NB4 (cell line): ENCODE results near the gene PGA3.
"Not testable (repeated sequence)": the region's sequence is repeated elsewhere in the genome, so short reads cannot be mapped to it uniquely, and the experiment has no call there.

Experiments used
- DNase-seq: peaks from one replicate; pipeline ENCODE4 v3.0.0; 2010; ENCODE audit warnings: low read depth
- H3K4me3 ChIP-seq: one replicate; pipeline ENCODE4 v1.5.1; 2011; ENCODE audit warnings: mild to moderate bottlenecking, low read depth, low read length, moderate library complexity

Gene PGA3

DNA sequence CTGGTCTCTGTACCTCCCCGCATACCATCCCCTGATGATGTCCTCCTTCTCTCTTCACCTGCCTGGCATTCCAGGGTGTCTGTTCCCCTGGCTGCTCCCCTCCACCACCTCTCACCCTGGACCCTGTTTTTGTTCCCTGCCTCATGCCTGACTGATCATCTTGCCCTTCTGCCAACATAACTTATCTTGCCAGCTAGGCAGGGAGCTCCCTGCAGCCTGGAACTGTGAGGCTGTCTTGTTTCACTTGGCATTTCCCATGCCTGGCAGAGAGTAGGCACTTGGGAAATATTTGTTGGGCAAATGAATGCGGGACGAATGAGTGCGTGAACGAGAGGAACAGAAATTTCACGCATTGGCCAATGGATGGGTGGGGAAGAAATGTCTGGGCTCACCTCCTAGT lies 7.3 kb downstream of the PGA3 start:
- DNase-seq, H3K4me3 ChIP-seq: not testable (repeated sequence)

DNA sequence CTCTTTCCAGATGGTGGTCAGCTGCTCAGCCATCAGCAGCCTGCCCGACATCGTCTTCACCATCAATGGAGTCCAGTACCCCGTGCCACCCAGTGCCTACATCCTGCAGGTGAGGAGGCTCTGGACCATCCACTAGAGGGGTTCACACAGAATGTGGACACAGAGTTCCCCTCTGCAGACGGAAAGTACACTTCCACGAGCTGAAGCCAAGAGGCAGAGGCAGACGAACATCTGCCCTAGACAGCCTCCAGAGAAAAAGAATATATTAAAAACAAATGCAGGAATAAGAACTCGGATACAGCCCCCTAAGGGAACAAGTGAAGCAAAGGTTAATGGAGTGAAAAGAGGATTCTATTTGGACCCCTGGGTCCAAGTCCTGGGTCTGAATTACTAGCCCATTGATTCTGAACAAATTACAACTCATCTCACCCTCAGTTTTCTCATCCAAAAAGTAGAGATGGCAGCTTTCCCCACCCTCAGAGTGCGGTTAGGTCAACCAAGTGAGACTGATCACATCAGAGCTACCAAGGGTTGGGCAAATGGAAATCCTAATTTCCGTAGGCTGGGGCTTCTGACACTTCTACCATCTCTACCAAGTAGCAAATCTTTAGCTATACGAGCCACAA lies 8.1 kb downstream of the PGA3 start:
- not testable (repeated sequence) for H3K4me3 ChIP-seq

DNA sequence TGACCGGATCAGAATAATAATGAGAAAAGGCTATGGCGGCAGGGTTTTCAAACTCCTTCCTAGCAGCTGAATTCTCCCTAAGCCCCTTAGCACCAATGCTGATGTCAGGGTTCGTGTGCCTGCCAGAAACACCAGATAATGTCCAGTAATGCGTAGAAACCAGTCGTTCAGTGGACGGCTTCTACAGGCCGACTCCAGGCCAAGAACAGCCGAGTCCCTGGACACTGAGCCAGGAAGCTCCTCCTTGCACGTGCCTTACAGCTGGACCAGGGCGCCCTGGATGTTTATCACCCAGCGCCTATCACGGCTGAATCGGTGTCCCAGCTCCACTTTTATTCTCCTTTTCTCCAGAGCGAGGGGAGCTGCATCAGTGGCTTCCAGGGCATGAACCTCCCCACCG lies 8.9 kb downstream of the PGA3 start:
- H3K4me3 ChIP-seq, DNase-seq: not testable (repeated sequence)

More for the DNA sequence above, 8.1 kb downstream of the PGA3 start:
- not testable (repeated sequence) for DNase-seq

DNA sequence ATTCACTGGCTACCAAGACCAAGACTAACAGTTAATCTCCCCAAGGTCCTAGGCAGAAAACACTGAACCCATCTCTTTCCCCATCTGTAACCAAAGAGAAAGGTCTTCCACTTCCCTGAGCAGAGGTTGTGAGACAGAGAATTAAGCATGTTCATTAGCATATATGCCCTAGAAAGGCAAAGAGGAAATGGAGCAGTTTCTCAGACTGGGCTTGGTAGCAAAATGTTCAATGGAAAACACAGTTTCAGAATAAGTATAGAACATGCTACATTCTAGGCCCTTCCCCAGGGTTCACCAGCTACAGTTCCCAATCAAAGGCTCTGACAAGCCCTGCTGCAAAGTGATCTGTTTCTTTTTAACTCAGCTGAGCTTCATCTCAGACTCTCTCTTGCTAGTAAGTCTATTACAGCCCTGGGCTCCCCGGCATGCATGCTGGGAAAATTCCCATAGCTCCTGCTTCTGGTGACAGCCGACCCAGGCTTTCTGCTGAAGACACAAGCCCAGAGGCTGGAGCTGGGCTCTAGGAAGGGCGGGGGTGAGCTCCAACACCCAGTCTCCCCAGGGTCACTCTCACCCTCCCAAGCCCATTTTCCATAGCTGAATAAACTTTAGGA lies 10.5 kb downstream of the PGA3 start:
- not testable (repeated sequence) for H3K4me3 ChIP-seq, DNase-seq

DNA sequence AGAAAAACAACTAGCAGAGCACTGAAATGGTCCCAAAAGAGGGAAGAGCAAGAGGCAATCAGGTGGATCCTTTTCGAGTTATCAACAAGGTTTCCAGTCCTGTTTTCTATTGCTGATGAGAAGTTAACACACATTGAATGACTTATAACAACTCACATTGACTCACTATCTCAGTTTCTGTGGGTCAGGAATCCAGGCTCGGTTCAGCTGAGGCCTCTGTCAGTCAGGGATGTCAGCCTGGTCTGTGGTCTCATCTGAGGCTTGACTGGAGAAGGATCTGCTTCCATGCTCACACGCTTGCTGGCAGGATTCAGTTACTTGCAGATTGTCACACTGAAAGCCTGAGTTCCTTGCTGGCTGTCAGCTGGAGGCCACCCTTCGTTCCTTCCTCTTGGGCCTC lies 15.0 kb downstream of the PGA3 start:
- DNase-seq, H3K4me3 ChIP-seq: not testable (repeated sequence)

DNA sequence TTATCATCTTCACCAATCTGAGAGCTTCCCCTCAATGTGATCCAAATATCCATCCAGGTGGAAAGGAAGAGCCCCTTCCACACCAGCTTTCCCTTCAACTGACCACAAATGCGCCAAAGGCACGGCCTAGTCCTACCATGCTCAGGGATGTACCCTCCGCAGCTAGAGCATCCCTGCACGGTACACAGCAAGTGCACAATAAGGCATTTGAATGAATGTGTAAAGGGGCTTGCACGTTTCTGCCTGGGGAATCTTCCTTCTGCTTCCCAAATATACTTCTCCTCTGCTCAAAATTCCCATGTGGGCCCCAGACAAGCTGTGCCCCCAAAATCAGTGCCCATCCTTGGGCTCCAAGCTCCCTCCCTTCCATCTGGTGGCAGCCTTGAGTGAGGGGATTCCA lies 15.7 kb downstream of the PGA3 start:
- H3K4me3 ChIP-seq, DNase-seq: not testable (repeated sequence)

DNA sequence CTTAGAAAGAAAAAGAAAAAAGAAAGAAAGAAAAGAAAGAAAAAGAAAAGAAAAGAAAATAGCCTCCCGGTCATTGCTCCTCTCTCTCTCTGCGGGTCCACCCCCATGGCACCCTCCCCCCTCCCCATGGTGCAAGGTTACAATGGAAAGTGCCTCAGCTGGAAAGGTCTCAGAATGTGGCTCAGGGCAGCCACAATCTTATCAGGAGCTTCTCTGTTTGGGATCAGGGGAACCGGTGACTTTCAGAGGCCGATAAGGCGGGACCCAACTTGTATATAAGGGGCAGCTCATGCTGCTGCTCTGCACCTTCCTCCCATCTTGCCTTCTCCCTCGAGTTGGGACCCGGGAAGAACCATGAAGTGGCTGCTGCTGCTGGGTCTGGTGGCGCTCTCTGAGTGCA lies 18.7 kb downstream of the PGA3 start, which contains the start of gene PGA4:
TSS of gene PGA4 (plus strand) at position 301 of the 400 bp plus-strand sequence. CDS start at position 355, 54 bp downstream.
- DNase-seq, H3K4me3 ChIP-seq: not testable (repeated sequence)

DNA sequence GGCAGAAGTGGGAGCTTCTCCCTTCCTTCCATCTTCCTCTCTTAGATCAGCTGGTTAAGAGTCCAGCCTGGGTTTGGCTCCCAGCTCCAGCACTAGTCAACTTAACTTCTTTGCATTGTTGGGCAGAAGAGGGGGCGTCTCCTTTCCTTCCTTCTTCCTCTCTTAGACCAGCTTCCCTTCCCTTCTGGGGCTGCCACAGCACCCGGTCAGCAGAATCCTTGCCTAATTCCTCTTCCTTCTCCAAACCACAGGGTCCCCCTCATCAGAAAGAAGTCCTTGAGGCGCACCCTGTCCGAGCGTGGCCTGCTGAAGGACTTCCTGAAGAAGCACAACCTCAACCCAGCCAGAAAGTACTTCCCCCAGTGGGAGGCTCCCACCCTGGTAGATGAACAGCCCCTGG lies 19.4 kb downstream of the PGA3 start:
- not testable (repeated sequence) for DNase-seq, H3K4me3 ChIP-seq

DNA sequence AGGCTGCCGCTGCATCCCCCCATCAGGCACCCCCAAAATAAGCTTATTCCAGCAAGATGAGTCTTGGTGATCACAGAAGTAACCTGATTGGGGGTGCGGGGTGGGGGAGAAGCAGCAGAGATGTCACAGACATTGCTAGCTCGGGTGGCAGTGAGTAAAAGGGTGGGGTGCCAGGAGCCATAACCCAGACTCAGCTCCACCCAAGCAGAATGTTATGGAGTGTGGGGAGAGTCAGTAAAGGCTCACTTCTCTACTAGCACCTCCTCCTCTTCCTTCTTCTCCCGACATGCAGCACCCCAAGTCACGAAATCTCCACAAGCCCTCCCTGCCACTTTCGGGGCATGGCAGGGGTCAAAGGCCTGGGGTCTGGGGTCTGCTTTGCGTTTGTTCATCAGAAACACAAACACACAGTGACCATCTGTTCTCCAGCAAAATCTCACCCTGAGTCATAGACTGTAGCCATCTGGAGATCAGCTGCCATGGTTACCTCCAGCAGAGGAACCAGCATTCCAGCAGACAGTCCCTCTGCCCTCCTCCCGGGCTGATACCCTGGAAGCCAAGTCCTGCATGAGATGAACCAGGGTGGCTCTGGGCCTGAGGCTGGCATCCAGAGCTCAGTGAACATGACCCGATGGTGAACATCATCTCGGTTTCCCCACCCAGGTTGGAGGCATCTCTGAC lies 23.3 kb downstream of the PGA3 start:
- not testable (repeated sequence) for DNase-seq, H3K4me3 ChIP-seq

DNA sequence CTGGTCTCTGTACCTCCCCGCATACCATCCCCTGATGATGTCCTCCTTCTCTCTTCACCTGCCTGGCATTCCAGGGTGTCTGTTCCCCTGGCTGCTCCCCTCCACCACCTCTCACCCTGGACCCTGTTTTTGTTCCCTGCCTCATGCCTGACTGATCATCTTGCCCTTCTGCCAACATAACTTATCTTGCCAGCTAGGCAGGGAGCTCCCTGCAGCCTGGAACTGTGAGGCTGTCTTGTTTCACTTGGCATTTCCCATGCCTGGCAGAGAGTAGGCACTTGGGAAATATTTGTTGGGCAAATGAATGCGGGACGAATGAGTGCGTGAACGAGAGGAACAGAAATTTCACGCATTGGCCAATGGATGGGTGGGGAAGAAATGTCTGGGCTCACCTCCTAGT lies 26.1 kb downstream of the PGA3 start:
- H3K4me3 ChIP-seq = not testable (repeated sequence)

DNA sequence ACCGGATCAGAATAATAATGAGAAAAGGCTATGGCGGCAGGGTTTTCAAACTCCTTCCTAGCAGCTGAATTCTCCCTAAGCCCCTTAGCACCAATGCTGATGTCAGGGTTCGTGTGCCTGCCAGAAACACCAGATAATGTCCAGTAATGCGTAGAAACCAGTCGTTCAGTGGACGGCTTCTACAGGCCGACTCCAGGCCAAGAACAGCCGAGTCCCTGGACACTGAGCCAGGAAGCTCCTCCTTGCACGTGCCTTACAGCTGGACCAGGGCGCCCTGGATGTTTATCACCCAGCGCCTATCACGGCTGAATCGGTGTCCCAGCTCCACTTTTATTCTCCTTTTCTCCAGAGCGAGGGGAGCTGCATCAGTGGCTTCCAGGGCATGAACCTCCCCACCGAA lies 27.7 kb downstream of the PGA3 start:
- H3K4me3 ChIP-seq, DNase-seq: not testable (repeated sequence)

More for the DNA sequence above, 26.1 kb downstream of the PGA3 start:
- not testable (repeated sequence) for DNase-seq

DNA sequence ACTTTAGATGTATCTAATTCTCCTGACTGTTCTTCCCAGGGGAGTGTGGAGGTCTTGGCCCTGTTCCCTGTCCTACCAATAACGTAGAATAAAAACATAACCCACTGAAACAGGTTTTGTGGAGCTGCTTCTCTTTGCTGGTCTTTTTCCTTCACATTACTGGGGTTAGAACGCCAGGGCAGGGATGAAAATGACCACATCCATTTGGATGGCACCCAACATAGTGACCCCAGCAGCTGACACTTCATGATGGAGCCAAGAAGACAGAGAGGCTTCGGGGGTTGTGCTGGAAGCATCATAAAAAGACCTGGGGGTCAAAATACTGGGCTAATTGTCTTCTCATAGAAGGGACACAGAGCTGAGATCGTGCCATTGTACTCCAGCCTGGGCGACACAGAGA lies 28.3 kb downstream of the PGA3 start:
- not testable (repeated sequence) for DNase-seq

DNA sequence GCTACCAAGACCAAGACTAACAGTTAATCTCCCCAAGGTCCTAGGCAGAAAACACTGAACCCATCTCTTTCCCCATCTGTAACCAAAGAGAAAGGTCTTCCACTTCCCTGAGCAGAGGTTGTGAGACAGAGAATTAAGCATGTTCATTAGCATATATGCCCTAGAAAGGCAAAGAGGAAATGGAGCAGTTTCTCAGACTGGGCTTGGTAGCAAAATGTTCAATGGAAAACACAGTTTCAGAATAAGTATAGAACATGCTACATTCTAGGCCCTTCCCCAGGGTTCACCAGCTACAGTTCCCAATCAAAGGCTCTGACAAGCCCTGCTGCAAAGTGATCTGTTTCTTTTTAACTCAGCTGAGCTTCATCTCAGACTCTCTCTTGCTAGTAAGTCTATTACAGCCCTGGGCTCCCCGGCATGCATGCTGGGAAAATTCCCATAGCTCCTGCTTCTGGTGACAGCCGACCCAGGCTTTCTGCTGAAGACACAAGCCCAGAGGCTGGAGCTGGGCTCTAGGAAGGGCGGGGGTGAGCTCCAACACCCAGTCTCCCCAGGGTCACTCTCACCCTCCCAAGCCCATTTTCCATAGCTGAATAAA lies 29.3 kb downstream of the PGA3 start:
- DNase-seq = not testable (repeated sequence)

More for the DNA sequence above, 28.3 kb downstream of the PGA3 start:
- H3K4me3 ChIP-seq = not testable (repeated sequence)

DNA sequence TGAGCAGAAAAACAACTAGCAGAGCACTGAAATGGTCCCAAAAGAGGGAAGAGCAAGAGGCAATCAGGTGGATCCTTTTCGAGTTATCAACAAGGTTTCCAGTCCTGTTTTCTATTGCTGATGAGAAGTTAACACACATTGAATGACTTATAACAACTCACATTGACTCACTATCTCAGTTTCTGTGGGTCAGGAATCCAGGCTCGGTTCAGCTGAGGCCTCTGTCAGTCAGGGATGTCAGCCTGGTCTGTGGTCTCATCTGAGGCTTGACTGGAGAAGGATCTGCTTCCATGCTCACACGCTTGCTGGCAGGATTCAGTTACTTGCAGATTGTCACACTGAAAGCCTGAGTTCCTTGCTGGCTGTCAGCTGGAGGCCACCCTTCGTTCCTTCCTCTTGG lies 33.8 kb downstream of the PGA3 start:
- not testable (repeated sequence) for DNase-seq, H3K4me3 ChIP-seq

More for the DNA sequence above, 29.3 kb downstream of the PGA3 start:
- H3K4me3 ChIP-seq = not testable (repeated sequence)

DNA sequence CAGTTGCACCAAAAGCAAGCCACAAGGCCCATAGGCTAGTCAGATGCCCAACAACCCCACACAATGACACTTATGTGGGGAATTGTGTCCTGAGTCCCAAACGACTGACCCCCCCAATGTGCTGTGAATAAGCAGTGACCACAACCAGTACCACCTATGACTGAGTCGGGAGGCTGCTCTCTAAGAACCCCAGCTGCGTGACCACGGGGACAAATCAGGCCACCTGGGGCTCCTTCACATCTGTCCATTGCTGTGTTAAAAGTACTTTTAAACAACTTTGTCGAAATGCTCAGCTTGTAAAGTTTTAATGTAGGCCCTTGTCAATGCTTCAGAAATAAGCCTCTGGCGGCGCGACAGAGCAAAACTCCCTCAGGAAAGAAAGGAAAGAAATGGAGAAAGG lies 37.0 kb downstream of the PGA3 start:
- not testable (repeated sequence) for DNase-seq, H3K4me3 ChIP-seq

DNA sequence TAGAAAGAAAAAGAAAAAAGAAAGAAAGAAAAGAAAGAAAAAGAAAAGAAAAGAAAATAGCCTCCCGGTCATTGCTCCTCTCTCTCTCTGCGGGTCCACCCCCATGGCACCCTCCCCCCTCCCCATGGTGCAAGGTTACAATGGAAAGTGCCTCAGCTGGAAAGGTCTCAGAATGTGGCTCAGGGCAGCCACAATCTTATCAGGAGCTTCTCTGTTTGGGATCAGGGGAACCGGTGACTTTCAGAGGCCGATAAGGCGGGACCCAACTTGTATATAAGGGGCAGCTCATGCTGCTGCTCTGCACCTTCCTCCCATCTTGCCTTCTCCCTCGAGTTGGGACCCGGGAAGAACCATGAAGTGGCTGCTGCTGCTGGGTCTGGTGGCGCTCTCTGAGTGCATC lies 37.6 kb downstream of the PGA3 start, which contains the start of gene PGA5:
TSS of gene PGA5 (plus strand) at position 301 of the 400 bp plus-strand sequence. CDS start at position 353, 52 bp downstream.
- not testable (repeated sequence) for DNase-seq, H3K4me3 ChIP-seq

DNA sequence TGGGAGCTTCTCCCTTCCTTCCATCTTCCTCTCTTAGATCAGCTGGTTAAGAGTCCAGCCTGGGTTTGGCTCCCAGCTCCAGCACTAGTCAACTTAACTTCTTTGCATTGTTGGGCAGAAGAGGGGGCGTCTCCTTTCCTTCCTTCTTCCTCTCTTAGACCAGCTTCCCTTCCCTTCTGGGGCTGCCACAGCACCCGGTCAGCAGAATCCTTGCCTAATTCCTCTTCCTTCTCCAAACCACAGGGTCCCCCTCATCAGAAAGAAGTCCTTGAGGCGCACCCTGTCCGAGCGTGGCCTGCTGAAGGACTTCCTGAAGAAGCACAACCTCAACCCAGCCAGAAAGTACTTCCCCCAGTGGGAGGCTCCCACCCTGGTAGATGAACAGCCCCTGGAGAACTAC lies 38.2 kb downstream of the PGA3 start:
- not testable (repeated sequence) for DNase-seq, H3K4me3 ChIP-seq

DNA sequence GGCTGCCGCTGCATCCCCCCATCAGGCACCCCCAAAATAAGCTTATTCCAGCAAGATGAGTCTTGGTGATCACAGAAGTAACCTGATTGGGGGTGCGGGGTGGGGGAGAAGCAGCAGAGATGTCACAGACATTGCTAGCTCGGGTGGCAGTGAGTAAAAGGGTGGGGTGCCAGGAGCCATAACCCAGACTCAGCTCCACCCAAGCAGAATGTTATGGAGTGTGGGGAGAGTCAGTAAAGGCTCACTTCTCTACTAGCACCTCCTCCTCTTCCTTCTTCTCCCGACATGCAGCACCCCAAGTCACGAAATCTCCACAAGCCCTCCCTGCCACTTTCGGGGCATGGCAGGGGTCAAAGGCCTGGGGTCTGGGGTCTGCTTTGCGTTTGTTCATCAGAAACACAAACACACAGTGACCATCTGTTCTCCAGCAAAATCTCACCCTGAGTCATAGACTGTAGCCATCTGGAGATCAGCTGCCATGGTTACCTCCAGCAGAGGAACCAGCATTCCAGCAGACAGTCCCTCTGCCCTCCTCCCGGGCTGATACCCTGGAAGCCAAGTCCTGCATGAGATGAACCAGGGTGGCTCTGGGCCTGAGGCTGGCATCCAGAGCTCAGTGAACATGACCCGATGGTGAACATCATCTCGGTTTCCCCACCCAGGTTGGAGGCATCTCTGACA lies 42.1 kb downstream of the PGA3 start:
- DNase-seq, H3K4me3 ChIP-seq: not testable (repeated sequence)

DNA sequence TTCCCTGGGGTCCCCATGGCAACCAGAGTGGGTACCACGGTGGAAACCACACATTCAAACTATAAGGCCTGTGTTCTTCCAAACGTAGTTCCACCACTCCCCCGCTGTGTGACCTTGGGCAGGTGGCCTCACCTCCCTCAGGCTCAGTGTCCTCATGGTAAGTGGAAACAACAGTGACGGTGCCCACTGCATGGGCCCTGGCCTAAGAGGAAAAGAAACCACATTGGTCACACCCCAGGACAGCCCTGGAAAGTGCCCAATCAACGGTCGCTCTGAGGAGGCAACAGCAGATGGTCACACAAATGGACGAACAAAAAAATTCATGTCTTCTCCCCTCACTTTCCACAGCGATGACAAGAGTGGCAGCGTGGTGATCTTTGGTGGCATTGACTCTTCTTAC lies 44.8 kb downstream of the PGA3 start:
- not testable (repeated sequence) for DNase-seq, H3K4me3 ChIP-seq
